ENCODE measurements around the gene GABBR1. TPM values are rescaled to one million over a fixed set of nuclear protein-coding genes. Genes with fewer than 3 reads are reported as not detected.

GABBR1 gene
- total RNA-seq, 4 donors from 2014 or later: 30.6 to 47.8 (median 40.6) TPM

- DNase-seq (ENCODE audit: extremely low spot score): no peak
- Histone ChIP-seq H3K4me3 (no peak overlapping the region), H3K36me3 (no peaks in the 10 kb centered on the region), H3K4me1 (no peaks in the 10 kb centered on the region), H3K27ac (replicated peaks in 1 of 4) (no peak overlapping the region), H3K9me3 (no peaks in the 10 kb centered on the region), H3K27me3 (no peaks in the 10 kb centered on the region)
- intact Hi-C loops (cut with DNase I): no loop called here
- TF ChIP-seq EP300 (IDR thresholded peaks at IDR 0.05): no peak
- no peak for TF ChIP-seq POLR2AphosphoS5 (IDR thresholded peaks at IDR 0.05)
- no peak for TF ChIP-seq POLR2A (IDR thresholded peaks at IDR 0.05; ENCODE audit: low read depth)
- TF ChIP-seq, protein P1, sequence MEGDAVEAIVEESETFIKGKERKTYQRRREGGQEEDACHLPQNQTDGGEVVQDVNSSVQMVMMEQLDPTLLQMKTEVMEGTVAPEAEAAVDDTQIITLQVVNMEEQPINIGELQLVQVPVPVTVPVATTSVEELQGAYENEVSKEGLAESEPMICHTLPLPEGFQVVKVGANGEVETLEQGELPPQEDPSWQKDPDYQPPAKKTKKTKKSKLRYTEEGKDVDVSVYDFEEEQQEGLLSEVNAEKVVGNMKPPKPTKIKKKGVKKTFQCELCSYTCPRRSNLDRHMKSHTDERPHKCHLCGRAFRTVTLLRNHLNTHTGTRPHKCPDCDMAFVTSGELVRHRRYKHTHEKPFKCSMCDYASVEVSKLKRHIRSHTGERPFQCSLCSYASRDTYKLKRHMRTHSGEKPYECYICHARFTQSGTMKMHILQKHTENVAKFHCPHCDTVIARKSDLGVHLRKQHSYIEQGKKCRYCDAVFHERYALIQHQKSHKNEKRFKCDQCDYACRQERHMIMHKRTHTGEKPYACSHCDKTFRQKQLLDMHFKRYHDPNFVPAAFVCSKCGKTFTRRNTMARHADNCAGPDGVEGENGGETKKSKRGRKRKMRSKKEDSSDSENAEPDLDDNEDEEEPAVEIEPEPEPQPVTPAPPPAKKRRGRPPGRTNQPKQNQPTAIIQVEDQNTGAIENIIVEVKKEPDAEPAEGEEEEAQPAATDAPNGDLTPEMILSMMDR (IDR thresholded peaks at IDR 0.05): no peak
- 44% methylated on average over 1 of the region's 1 CpG for WGBS
Measured at GRCh38 chr6:29517245-29517644, 115.7 kb downstream of the GABBR1 start.

DNA sequence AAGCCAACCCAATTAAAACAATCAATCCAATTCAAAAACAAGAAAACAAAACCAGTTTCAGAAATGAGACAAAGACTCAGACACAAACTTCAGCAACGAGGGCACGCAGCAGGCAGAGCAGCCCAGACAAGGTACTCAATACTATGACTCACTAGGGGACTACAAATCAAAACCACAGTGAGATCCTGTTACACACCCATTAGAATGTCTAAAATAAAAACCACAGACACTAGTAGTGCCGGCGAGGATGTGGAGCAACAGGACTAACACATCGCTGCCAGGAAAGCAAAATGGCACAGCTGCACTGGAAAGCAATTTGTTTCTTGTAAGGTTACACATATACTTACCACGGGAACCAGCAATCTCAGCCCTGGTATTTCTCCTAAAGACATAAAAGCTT is 116.9 kb downstream of the GABBR1 start:
- TF ChIP-seq EP300 (IDR thresholded peaks at IDR 0.05) (no peak), POLR2A (IDR thresholded peaks at IDR 0.05; ENCODE audit: low read depth) (no peak), POLR2AphosphoS5 (IDR thresholded peaks at IDR 0.05) (no peak)
- TF ChIP-seq, protein P1 (IDR thresholded peaks at IDR 0.05): no peak
- H3K27ac ChIP-seq (replicated peaks in 1 of 4): no peak overlapping the region
- WGBS: 69% methylated on average over 6 of the region's 6 CpGs
- no peaks in the 10 kb centered on the region for H3K4me1 ChIP-seq
- no peak overlapping the region for H3K4me3 ChIP-seq
- intact Hi-C loops (cut with DNase I): no loop called here
- no peaks in the 10 kb centered on the region for H3K36me3 ChIP-seq
- DNase-seq (ENCODE audit: extremely low spot score): no peak
- no peaks in the 10 kb centered on the region for H3K9me3 ChIP-seq
- no peaks in the 10 kb centered on the region for H3K27me3 ChIP-seq

GRCh38 chr6:29510746-29511300 is 122.2 kb downstream of the GABBR1 start:
- WGBS: 88% methylated on average over 2 of the region's 2 CpGs
- H3K9me3 ChIP-seq: no peaks in the 10 kb centered on the region
- intact Hi-C loops (cut with DNase I): no loop called here
- no peak for DNase-seq (ENCODE audit: extremely low spot score)
- TF ChIP-seq POLR2AphosphoS5 (IDR thresholded peaks at IDR 0.05) (no peak), EP300 (IDR thresholded peaks at IDR 0.05) (no peak), POLR2A (IDR thresholded peaks at IDR 0.05; ENCODE audit: low read depth) (no peak)
- TF ChIP-seq, protein P1 (IDR thresholded peaks at IDR 0.05): no peak
- H3K4me3 ChIP-seq: no peak overlapping the region
- peaks cover 0 to 3% (median 0%) of the 10 kb centered on the region in 4 donors for H3K27me3 ChIP-seq
- no peaks in the 10 kb centered on the region for H3K4me1 ChIP-seq
- no peaks in the 10 kb centered on the region for H3K36me3 ChIP-seq
- H3K27ac ChIP-seq (replicated peaks in 1 of 4): no peak overlapping the region

DNA sequence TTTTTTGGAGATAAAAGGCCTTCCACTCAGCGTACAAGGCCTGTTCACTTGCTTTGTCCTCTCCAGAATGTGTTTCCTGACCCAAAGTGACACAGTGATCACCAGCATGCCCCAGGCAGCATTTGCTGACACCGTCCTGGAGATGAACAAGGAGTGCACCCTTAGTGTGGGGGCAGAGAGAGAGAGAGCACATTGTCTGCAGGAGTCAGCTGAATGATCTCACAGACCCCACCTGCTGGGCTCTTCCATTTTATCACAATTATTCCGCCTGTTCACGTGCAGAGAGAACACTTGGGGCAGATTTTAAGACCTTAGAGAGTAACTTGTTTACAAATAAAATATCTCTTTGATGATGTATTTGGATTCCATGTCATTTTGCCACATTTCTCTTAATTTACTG is 122.8 kb downstream of the GABBR1 start:
- intact Hi-C loops (cut with DNase I): no loop called here
- Histone ChIP-seq H3K36me3 (no peaks in the 10 kb centered on the region), H3K4me3 (no peak overlapping the region), H3K27ac (replicated peaks in 1 of 4) (no peak overlapping the region), H3K27me3 (peaks cover 0 to 3% (median 0%) of the 10 kb centered on the region in 4 donors), H3K4me1 (no peaks in the 10 kb centered on the region), H3K9me3 (no peaks in the 10 kb centered on the region)
- DNase-seq (ENCODE audit: extremely low spot score): no peak
- TF ChIP-seq POLR2AphosphoS5 (IDR thresholded peaks at IDR 0.05) (no peak), POLR2A (IDR thresholded peaks at IDR 0.05; ENCODE audit: low read depth) (no peak), EP300 (IDR thresholded peaks at IDR 0.05) (no peak)
- TF ChIP-seq, protein P1 (IDR thresholded peaks at IDR 0.05): no peak
- 39% methylated on average over 4 of the region's 4 CpGs for WGBS

Small RNAs within 50 kb of the gene (small RNA-seq; reads per million reads assigned to genes)
- 0.17 to 0.50 (median 0.37) reads per million in 3 donors for gene SNORD32B
- gene SUMO2P1: 0 reads per million in 3 donors
- 0 reads per million in 3 donors for gene TMEM183AP1

Other genes starting within 250 kb of the GABBR1 start
- gene OR12D2, start 237.6 kb downstream of the GABBR1 start, total RNA-seq: not detected
- gene OR12D1, start 218.3 kb downstream of the GABBR1 start, total RNA-seq: not detected
- gene OR10C1, start 193.9 kb downstream of the GABBR1 start, total RNA-seq: not detected
- gene OR11A1, start 176.1 kb downstream of the GABBR1 start, total RNA-seq: not detected
- gene OR2H1, start 176.0 kb downstream of the GABBR1 start, total RNA-seq: not detected
- under 1 TPM in 1 of 4 donors, not detected in 3; 0.33 TPM for gene MAS1L, start 145.2 kb downstream of the GABBR1 start, total RNA-seq
- under 1 TPM in 1 of 4 donors, not detected in 3; 0.50 TPM for gene UBD, start 73.5 kb downstream of the GABBR1 start, total RNA-seq
- gene OR2H2, start 48.1 kb downstream of the GABBR1 start, total RNA-seq: not detected
- not detected for gene MOG, start 23.9 kb upstream of the GABBR1 start, total RNA-seq
- gene ZFP57, start 48.0 kb upstream of the GABBR1 start, total RNA-seq: 1 to 10 TPM in 2 of 4 donors, under 1 TPM in 1, not detected in 1; 0.23 to 6.2 (median 1.2) TPM
- 10 to 100 TPM; 36.1 to 69.6 (median 52.8) TPM for gene HLA-F, start 90.3 kb upstream of the GABBR1 start, total RNA-seq
- gene HLA-G, start 194.6 kb upstream of the GABBR1 start, total RNA-seq: not detected

Data from esophagus muscularis mucosa (tissue), 4 donors.